ENCODE results near the gene LZTS3. TPM values are rescaled to one million over a fixed set of nuclear protein-coding genes. Genes with fewer than 3 reads are reported as not detected.

The LZTS3 gene
- total RNA-seq, 3 donors from 2014 or later, result 4.2 to 9.9 (median 8.0) TPM

DNA sequence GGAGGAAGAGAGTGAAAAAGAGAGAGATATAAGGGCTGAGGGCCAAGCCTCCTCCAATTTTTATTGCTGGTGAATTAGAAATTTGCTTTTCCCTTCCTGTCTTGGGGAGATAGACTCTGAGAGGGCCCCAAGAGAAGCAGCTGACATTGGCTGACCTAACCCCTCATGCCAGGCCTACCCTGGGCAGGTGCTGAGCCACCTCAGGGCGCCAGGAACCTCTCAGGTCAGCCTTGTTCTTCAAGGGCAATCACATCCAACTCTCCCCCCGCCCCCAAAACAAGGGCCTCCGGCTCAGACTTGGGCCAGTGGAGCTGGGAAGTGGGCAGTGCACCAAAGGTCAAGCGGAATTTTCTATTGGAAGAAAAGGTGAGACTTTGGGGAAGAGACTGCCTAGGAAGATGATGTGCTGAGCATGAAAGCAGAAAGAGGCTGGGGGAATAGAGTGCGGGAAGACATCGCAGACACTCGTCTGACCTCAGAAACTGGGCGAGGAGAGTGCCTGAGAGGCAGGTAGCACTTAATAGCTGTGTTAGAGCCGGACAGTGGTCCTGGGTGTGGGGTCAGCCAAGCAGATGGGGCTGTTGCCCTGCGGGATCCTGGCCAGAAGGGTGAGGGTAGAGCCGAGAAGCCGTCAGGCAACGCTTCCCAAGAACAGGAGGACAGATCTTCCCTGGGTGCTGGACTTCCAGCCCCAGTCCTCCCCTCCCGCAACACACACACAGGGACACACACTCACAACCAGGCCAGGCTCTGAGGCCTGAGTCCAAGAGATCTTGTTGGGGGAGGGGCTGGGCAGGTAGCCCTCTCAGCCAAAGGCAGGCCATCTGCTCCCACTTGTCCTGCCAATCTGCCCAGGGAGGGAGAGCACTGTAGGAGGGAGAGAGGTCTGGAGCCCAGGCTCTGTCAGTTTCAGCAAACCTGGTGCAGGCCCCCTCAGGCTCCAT is 10.0 kb downstream of the LZTS3 start:
- no peaks in the 10 kb centered on the region for H3K36me3 ChIP-seq (ENCODE audit: low read depth)
- peaks cover 9% of the 10 kb centered on the region for H3K4me1 ChIP-seq (ENCODE audit: low read depth)
- H3K4me3 ChIP-seq, result no peak overlapping the region
- ATAC-seq (no peak), DNase-seq (no peak)
- intact Hi-C loops (cut with DNase I, micrococcal nuclease), result no loop called here
- H3K9me3 ChIP-seq, result no peaks in the 10 kb centered on the region
- TF ChIP-seq, protein P1, sequence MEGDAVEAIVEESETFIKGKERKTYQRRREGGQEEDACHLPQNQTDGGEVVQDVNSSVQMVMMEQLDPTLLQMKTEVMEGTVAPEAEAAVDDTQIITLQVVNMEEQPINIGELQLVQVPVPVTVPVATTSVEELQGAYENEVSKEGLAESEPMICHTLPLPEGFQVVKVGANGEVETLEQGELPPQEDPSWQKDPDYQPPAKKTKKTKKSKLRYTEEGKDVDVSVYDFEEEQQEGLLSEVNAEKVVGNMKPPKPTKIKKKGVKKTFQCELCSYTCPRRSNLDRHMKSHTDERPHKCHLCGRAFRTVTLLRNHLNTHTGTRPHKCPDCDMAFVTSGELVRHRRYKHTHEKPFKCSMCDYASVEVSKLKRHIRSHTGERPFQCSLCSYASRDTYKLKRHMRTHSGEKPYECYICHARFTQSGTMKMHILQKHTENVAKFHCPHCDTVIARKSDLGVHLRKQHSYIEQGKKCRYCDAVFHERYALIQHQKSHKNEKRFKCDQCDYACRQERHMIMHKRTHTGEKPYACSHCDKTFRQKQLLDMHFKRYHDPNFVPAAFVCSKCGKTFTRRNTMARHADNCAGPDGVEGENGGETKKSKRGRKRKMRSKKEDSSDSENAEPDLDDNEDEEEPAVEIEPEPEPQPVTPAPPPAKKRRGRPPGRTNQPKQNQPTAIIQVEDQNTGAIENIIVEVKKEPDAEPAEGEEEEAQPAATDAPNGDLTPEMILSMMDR (IDR thresholded peaks at IDR 0.05), result no peak

DNA sequence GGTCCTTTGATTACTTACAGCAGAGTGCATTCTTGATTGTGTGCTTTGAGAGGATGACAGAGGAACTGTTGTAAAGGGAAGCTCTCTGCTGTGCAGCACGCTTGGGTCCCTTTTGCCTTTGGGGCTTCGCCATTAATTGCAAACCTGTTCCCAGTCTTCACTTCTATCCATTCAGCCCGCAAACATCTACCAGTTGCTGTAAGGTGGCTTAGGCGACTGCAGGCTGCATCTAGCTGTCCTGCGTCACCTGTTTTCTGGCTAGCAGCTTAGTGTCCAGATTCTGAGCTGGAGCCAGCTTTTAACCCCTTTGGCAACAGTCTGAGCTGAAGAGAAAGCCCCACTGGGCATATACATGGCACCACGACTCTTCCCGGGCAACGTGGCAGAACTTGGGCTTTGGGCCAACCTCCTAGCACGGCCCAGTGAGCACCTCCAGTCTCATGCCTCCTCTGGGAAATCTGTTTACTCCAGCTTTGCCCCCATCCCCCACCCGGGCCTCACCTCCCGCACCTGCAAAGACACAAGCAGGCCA is 11.2 kb downstream of the LZTS3 start:
- ATAC-seq (no peak), DNase-seq (no peak)
- H3K9me3 ChIP-seq, result no peaks in the 10 kb centered on the region
- no peaks in the 10 kb centered on the region for H3K36me3 ChIP-seq (ENCODE audit: low read depth)
- TF ChIP-seq, protein P1 (IDR thresholded peaks at IDR 0.05), result no peak
- intact Hi-C loops (cut with DNase I, micrococcal nuclease), result no loop called here
- H3K4me3 ChIP-seq, result no peak overlapping the region
- H3K4me1 ChIP-seq (ENCODE audit: low read depth), result peaks cover 16% of the 10 kb centered on the region

DNA sequence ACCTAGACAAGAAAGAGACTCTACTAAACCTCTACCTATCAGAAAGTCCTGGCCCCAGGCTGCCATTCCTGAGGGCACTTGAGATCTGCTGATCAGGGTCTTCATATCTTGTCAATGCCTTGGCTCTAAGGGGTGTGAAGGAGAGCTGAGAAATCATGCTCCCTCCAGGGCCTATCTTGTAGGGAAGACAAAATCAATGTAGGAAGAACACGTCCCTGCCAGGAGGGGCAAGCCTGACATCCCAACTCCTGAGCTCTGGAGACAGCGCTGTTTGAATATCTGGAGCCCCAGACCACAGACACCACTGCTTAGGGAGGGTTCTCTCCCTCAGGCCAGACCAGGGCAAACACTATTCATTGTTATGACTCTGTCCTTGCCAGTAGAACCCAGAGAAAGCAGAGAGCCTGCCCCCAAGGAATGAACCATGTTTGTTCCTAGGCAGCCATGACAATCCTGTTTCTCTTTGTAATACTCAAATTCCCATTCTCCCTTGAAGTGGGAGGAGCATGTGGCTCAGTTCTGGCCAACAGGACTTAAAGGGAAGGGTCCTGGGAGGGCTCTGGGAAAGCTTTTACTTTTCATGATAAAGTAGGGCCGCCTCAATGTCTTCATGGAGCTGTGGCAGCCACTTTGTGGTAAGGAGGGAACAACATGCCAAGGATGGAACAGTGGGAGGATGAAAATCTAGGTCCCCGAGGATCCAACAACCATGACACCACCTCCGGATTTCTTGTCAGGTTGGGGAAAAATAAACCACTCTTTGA is 11.9 kb downstream of the LZTS3 start:
- H3K4me1 ChIP-seq (ENCODE audit: low read depth), result peaks cover 22% of the 10 kb centered on the region
- DNase-seq, result no peak
- TF ChIP-seq, protein P1 (IDR thresholded peaks at IDR 0.05), result no peak
- ATAC-seq, result no peak
- intact Hi-C loops (cut with DNase I, micrococcal nuclease), result no loop called here
- H3K4me3 ChIP-seq, result no peak overlapping the region
- H3K9me3 ChIP-seq, result no peaks in the 10 kb centered on the region
- H3K36me3 ChIP-seq (ENCODE audit: low read depth), result no peaks in the 10 kb centered on the region

DNA sequence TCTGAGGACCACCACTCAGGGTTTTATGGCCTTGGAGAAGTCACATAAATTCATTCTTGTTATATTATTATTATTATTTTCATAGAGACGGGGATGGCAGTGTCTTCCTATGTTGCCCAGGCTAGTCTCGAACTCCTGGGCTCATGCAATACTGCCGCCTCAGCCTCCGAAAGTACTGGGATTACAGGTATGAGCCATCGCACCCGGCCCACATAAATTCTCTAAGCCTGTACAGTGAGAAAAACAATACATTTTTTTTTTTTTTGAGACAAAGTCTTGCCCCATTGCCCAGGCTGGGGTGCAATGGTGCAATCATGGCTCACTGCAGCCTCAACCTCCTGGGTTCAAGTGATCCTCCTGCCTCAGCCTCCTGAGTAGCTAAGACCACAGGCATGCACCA is 12.9 kb downstream of the LZTS3 start:
- TF ChIP-seq, protein P1 (IDR thresholded peaks at IDR 0.05), result no peak
- Histone ChIP-seq H3K4me1 (ENCODE audit: low read depth) (peaks cover 22% of the 10 kb centered on the region), H3K9me3 (no peaks in the 10 kb centered on the region), H3K36me3 (ENCODE audit: low read depth) (no peaks in the 10 kb centered on the region), H3K4me3 (no peak overlapping the region)
- intact Hi-C loops (cut with DNase I, micrococcal nuclease), result no loop called here
- DNase-seq (no peak), ATAC-seq (no peak)

DNA sequence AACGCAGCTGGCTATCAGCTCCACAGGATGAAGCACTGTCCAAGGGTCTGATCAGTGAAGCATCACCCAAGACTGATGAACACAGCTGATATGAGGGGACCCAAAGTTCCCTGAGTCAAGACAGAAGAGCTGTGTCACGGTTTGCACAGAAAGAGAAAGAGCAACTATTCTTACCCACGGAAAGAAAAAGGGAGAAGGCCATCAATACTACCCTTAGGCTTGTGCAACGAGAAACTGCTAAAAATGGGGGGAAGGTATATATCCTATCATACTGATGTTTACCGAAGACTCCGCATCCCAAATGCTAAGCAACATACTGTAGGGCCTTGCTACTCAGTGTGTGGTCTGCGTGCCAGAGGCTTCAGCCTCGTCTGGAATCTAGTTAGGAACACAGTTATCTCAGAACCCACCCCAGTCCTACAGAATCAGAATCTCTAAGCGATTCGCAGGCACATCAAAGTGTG is 14.3 kb downstream of the LZTS3 start:
- DNase-seq, result no peak
- H3K36me3 ChIP-seq (ENCODE audit: low read depth), result no peaks in the 10 kb centered on the region
- intact Hi-C loops (cut with DNase I, micrococcal nuclease), result no loop called here
- ATAC-seq, result peak; percentile 4
- no peaks in the 10 kb centered on the region for H3K9me3 ChIP-seq
- H3K4me3 ChIP-seq, result peak overlapping the region; percentile 99
- H3K4me1 ChIP-seq (ENCODE audit: low read depth), result peaks cover 22% of the 10 kb centered on the region
- TF ChIP-seq, protein P1 (IDR thresholded peaks at IDR 0.05), result no peak
